ENCODE results near the gene MARS2.
"Not testable (repeated sequence)": the region's sequence is repeated elsewhere in the genome, so short reads cannot be mapped to it uniquely, and the experiment has no call there.

Gene MARS2

DNA sequence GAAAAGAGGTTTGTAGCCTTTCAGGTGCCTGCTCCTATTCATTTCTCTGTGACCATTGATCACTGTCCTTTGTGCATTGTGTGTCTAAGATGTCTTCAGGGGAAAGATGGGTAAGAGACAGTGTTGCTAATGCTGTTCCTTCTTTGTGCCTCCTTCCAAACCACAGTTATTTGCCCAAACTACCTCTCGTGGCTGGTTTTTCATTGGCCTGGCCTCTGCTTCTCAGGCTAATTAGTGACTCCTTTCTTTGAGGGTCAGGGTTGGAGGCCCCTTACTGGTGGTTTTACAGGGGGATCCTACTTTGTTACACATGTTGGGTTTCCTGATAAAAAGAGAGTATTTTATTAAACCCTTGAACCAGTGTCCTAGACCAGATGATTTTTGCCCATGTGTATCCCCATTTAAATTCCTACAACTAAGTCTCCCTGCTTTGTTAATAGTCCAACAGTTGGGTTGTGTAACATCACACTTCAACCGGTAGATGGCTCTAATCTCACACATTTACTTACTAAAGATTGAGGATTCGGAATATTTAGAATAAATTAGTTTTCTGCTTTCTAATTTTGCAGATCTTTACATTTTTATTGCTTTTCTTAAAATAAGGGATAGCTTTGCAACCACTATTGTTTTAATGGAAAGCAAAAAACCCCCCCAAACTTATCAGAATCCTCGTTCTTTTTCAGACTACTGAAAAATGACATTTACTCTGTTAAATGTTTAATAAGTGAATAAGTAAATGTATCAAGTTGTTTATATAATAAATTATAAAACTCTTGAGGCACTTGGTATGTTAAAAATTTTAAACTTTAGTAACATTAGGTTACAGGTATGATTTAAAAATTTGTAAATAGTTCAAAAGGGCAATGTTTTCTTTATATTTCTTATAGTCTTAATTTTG is 2.4 kb downstream of the MARS2 start:
- peak; percentile 76 for DNase-seq

DNA sequence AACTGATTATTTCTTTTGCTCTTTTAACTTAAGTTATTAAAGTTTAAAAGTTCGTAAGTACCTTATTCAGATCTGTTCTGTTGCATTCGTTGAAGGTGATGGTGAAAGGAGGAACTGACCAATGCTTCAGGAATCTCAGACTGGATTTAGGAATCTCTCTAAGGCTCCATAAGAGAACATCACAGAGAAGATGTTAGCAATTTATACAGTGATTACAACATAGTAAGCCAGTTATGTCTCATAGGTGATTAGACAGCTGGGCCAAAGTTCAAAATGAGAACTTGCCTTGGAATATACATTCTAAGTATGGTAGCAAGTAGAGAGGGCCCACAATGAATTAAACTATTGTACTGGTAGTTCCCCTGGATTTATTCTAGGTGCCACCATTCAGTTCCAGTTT is 3.2 kb downstream of the MARS2 start:
- DNase-seq, result no peak

DNA sequence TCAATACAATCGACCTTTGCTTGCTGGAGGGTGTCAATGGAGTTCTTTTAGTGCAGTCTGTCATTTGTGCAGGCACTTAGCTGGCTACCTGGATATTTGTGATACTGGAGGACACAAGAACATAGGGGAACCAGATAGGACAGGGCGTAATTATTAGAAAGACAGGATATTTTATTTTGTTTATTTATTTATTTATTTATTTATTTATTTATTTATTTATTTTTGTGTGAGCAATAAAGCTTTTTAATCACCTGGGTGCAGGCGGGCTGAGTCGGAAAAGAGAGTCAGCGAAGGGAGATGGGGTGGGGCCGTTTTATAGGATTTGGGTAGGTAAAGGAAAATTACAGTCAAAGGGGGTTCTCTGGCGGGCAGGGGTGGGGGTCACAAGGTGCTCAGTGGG is 4.0 kb downstream of the MARS2 start:
- not testable (repeated sequence) for DNase-seq

DNA sequence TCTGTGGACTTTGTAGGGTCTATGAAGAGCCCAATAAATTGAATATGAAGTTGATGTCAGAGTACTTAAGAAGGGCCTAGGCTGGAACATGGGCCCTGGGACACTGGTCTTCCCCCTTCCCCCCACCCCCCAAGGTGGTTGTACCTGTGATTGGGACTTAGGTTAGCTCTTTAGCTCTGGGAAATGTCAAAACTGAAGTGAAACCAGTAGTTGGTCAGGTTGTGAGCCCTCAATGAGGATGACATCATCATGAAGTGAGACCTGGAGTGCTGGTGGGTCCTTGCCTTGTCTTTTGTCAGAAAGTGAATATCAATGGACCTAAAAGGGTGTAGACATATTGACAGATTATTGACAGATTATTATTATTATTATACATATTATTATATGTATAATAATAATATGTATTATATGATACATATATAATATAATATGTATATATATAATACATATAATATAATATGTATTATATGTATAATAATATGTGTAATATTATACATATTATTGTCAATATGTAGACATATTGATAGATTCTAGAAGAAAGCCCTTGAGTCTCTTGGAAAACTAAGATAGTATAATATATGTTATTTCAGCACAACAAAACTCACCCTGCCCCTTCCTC is 5.4 kb downstream of the MARS2 start:
- no peak for DNase-seq

DNA sequence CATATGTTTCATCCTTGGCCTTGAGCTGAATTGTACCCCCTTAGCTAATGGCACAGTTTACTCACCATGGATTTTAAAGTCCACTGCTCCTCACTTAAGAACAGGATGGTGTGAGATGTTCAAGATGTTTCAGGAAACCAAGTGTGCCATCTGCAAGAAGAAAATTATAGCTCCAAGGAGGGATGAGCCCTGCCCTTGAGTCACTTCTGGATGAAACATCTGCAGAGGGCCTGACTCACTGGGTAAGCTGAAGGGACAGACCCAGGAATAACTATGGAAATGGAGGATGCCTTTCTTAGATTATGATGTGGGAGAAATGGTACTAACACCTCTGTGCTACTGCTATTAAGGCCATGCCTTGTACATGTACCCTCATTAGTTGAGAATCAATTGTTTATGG is 6.4 kb downstream of the MARS2 start:
- DNase-seq, result no peak

DNA sequence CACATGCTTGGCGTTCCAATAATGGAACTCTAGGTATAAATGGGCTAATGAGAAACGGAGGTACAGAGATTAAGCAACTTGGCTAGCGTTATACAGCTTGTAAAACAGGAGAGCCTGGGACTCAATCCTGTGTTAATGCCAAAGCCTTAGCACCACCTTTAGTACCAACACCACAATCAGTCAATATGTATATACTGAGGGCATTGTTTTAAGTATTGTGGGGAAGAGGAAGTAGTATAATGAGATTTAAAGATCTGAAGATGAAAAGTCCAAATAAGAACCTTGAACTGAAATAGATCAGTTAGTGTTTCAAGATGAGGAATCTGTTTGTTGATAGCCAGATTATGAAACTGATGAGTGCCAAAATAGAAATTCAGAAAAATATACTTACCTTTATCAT is 8.1 kb downstream of the MARS2 start:
- DNase-seq, result no peak

DNA sequence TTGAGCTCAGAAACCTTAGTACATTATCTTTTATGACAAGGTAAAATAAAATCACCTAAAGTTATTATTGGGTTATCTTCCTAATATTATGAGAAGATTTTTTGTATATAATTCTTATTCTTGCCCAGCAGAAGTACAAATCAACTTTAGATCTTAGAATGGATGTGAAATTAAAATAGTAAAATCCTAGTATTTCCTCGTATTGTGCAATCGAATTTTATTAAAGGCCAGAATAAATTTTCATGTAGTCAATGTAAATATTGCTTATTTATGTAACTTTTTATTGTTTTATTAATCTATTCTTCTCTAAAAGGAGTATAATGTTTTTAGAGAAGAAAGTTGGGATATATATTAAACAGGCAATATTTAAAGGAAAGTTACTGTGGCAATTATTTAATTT is 12.7 kb downstream of the MARS2 start:
- no peak for DNase-seq

DNA sequence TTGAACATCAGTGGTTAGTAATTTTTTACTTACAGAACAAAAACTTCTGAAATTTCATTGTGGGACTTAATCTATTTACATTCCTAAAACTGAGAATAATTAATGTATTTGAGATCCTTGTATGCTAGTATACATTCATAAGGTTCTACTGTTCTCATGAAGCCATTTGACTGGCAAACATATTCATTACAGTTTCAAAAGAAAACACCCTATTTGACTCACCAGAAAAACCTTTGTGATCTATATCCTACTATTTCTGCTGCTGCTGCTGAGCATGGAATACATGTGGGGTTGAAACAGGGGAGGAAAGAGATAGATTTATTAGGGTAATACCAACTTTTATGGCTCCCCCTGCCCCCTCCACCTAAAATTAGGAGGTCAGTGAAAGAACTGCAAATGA is 21.8 kb downstream of the MARS2 start:
- DNase-seq, result no peak

DNA sequence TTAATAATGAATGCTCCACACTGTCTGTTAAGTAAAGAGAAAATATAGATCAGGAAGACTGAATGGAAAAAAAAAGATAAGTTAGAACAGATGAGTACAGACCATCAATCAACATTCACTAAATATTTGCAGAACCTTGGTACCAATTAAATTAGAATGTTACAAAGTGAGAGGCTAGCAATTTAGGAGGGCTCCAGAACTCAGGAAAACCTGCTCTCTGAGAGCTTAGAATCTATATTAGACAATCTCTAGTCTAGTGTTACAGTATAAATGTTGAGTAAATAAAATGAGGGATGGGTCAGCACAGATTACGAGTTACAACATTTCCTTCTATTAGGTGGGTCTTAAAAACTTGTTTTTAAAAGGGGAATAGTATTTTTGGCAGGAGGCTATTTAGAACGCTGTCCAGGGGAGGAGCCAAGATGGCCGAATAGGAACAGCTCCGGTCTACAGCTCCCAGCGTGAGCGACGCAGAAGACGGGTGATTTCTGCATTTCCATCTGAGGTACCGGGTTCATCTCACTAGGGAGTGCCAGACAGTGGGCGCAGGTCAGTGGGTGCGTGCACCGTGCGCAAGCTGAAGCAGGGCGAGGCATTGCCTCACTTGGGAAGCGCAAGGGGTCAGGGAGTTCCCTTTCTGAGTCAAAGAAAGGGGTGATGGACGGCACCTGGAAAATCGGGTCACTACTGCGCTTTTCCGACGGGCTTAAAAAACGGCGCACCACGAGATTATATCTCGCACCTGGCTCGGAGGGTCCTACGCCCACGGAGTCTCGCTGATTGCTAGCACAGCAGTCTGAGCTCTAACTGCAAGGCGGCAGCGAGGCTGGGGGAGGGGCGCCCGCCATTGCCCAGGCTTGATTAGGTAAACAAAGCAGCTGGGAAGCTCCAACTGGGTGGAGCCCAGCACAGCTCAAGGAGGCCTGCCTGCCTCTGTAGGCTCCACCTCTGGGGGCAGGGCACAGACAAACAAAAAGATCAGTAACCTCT is 23.7 kb downstream of the MARS2 start:
- DNase-seq, result not testable (repeated sequence)

DNA sequence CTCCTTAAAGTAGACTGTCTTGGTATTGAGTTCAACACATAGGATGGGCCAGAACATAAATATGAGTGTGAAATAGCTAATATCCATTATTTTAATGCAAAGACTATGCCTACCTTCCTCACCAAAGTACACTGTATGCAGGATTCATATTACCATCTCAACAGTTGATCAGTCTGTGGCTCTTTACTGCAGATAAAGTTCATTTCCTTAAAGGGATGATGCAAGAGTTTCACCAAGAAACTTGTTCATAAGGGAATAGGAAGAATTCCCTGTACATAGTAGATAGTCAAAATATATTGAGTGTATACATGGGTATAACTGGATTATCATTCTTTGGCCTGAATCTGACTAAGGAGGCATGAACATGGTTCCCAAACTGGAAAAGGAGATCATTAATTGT is 35.0 kb downstream of the MARS2 start:
- no peak for DNase-seq
